HEK293 (cell line): ENCODE results near the gene OSBPL10.

Source experiments
- CTCF ChIP-seq: fragments of 450-650 bp; formaldehyde crosslinking; IDR thresholded peaks from 2 replicates; pipeline ENCODE4 v1.5.1; 2016; ENCODE audit warnings: missing biosample characterization, missing genetic modification characterization
- HOXD13 ChIP-seq: sonication (generic); formaldehyde crosslinking; IDR thresholded peaks from 2 replicates; pipeline ENCODE4 v1.8.0; 2022; ENCODE audit warnings: missing genetic modification reagents, borderline replicate concordance
- INSM2 ChIP-seq: fragments of 450-650 bp; formaldehyde crosslinking; IDR thresholded peaks from 2 replicates; pipeline ENCODE4 v1.5.1; 2016; ENCODE audit warnings: missing biosample characterization, missing genetic modification characterization
- KLF9 ChIP-seq: fragments of 450-650 bp; formaldehyde crosslinking; IDR thresholded peaks from 2 replicates; pipeline ENCODE4 v1.5.1; 2016; ENCODE audit warnings: missing biosample characterization, missing genetic modification characterization, low read depth
- SETDB1 ChIP-seq: IDR thresholded peaks from one replicate; pipeline ENCODE4 v1.6.1; 2017; ENCODE audit warnings: mild to moderate bottlenecking, low read length, moderate library complexity, mixed read lengths; ENCODE audit not compliant: insufficient read length
- ZBTB7A ChIP-seq: fragments of 450-650 bp; formaldehyde crosslinking; IDR thresholded peaks from 2 replicates; pipeline ENCODE4 v1.5.1; 2016; ENCODE audit warnings: low read depth, missing biosample characterization, missing genetic modification characterization
- ZNF138 ChIP-seq: fragments of 450-650 bp; formaldehyde crosslinking; IDR thresholded peaks from 2 replicates; pipeline ENCODE4 v1.5.1; 2016; ENCODE audit warnings: missing biosample characterization, missing genetic modification characterization, borderline replicate concordance
- ZNF184 ChIP-seq: fragments of 450-650 bp; IDR thresholded peaks from 2 replicates; pipeline ENCODE4 v1.5.1; 2018; ENCODE audit warnings: missing biosample characterization, mild to moderate bottlenecking, missing genetic modification characterization
- ZNF223 ChIP-seq: fragments of 450-650 bp; formaldehyde crosslinking; IDR thresholded peaks from 2 replicates; pipeline ENCODE4 v1.5.1; 2016; ENCODE audit warnings: missing biosample characterization, missing genetic modification characterization
- ZNF311 ChIP-seq: fragments of 450-650 bp; formaldehyde crosslinking; IDR thresholded peaks from 2 replicates; pipeline ENCODE4 v1.5.1; 2017; ENCODE audit warnings: missing biosample characterization, missing genetic modification characterization, borderline replicate concordance
- ZNF747 ChIP-seq: fragments of 450-650 bp; formaldehyde crosslinking; IDR thresholded peaks from 2 replicates; pipeline ENCODE4 v1.5.1; 2016; ENCODE audit warnings: missing biosample characterization, missing genetic modification characterization
- ZNF785 ChIP-seq: fragments of 450-650 bp; formaldehyde crosslinking; IDR thresholded peaks from 2 replicates; pipeline ENCODE4 v1.5.1; 2016; ENCODE audit warnings: missing biosample characterization, missing genetic modification characterization
- TF ChIP-seq, protein P1 (sequence below): fragments of 450-650 bp; formaldehyde crosslinking; IDR thresholded peaks from 2 replicates; pipeline ENCODE4 v1.5.1; 2016; ENCODE audit warnings: missing biosample characterization, missing genetic modification characterization

- TF ChIP-seq CTCF (tag by site-specific recombination) (no peak), INSM2 (tag by site-specific recombination) (no peak), SETDB1 (no peak), KLF9 (tag by site-specific recombination) (no peak), ZNF311 (tag by site-specific recombination) (no peak), ZNF184 (tag by site-specific recombination) (no peak), ZNF785 (no peak), ZNF747 (tag by site-specific recombination) (no peak), ZNF223 (no peak), ZNF138 (tag by site-specific recombination) (no peak), HOXD13 (CRISPR knock-in tag) (no peak), ZBTB7A (tag by site-specific recombination) (no peak)
- TF ChIP-seq, protein P1, sequence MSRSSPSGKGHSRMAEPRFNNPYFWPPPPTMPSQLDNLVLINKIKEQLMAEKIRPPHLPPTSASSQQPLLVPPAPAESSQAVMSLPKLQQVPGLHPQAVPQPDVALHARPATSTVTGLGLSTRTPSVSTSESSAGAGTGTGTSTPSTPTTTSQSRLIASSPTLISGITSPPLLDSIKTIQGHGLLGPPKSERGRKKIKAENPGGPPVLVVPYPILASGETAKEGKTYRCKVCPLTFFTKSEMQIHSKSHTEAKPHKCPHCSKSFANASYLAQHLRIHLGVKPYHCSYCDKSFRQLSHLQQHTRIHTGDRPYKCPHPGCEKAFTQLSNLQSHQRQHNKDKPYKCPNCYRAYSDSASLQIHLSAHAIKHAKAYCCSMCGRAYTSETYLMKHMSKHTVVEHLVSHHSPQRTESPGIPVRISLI (tag by site-specific recombination) = no peak
Measured at GRCh38 chr3:31629054-31629453, 352.0 kb downstream of the OSBPL10 start.
